ENCODE results near the gene RNFT2. TPM values are rescaled to one million over a fixed set of nuclear protein-coding genes. Genes with fewer than 3 reads are reported as not detected.

The RNFT2 gene
- total and polyA plus RNA-seq, 2 donors from 2014 or later: 4.3 to 6.8 TPM

DNA sequence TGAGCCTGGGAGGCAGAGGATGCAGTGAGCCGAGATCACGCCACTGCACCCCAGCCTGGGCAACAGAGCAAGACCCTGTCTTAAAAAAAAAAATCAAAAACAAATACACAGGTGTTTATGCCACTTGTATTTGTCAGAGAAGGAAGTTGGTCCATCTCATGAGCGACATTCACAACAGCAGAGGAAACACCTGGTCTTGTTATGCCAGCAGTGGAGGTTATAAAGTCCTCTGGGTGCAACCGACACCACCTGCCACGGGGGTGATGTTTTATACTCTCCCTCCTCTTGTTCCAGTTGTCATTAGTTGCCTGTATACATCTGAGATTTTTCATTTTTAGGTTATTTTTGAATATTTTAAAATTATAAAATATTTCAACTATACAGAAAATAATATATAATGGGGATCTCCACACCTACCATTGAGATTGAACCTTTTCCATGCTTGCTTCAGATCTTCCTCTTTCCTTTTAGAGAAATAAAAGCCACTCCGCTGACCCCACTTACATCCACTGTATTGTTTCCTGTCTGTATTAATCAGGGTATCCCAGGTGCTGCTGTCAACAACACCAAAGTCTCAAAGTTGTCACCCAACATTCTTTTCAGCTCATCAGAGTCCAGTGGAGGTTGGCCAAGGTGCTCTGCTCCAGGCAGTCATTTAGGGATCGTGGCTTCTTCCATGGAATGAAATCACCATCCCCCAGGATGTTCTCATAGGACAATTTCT lies 65.1 kb downstream of the RNFT2 start:
- FAIRE-seq: no peak
- DNase-seq: no peak
- H3K27ac ChIP-seq (ENCODE audit: low read depth in 2 of 2, low read length in 2 of 2): no peak overlapping the region
- no peak for TF ChIP-seq CTCF (IDR thresholded peaks at IDR 0.05; ENCODE audit: borderline replicate concordance, extremely low read depth, insufficient read depth)
- intact Hi-C loops (cut with DNase I): no loop called here
- H3K9me3 ChIP-seq (ENCODE audit: control insufficient read depth in 2 of 3, insufficient read depth in 1 of 3, low read length in 3 of 3): peaks cover 0 to 6% (median 0%) of the 10 kb centered on the region in 3 donors
- H3K36me3 ChIP-seq (ENCODE audit: control insufficient read depth in 2 of 3, insufficient read depth in 3 of 3, low read length in 3 of 3): no peaks in the 10 kb centered on the region
- H3K4me1 ChIP-seq (ENCODE audit: control insufficient read depth in 2 of 3, insufficient read depth in 2 of 3, low read depth in 1 of 3, low read length in 3 of 3): no peaks in the 10 kb centered on the region
- H3K9ac ChIP-seq (ENCODE audit: low read length in 3 of 3): no peak overlapping the region
- H3K27me3 ChIP-seq (ENCODE audit: control insufficient read depth, insufficient read depth, low read length): no peaks in the 10 kb centered on the region
- no peak overlapping the region for H3K4me3 ChIP-seq (ENCODE audit: low read length in 3 of 3)

GRCh38 chr12:116804051-116804450 lies 65.9 kb downstream of the RNFT2 start:
- no peak for FAIRE-seq
- TF ChIP-seq CTCF (IDR thresholded peaks at IDR 0.05; ENCODE audit: borderline replicate concordance, extremely low read depth, insufficient read depth): no peak
- H3K4me1 ChIP-seq (ENCODE audit: control insufficient read depth in 2 of 3, insufficient read depth in 2 of 3, low read depth in 1 of 3, low read length in 3 of 3): no peaks in the 10 kb centered on the region
- H3K36me3 ChIP-seq (ENCODE audit: control insufficient read depth in 2 of 3, insufficient read depth in 3 of 3, low read length in 3 of 3): no peaks in the 10 kb centered on the region
- no peak for DNase-seq
- H3K9ac ChIP-seq (ENCODE audit: low read length in 3 of 3): no peak overlapping the region
- H3K27ac ChIP-seq (ENCODE audit: low read depth in 2 of 2, low read length in 2 of 2): no peak overlapping the region
- intact Hi-C loops (cut with DNase I): no loop called here
- peaks cover 0 to 1% (median 0%) of the 10 kb centered on the region in 3 donors for H3K9me3 ChIP-seq (ENCODE audit: control insufficient read depth in 2 of 3, insufficient read depth in 1 of 3, low read length in 3 of 3)
- H3K4me3 ChIP-seq (ENCODE audit: low read length in 3 of 3): no peak overlapping the region
- no peaks in the 10 kb centered on the region for H3K27me3 ChIP-seq (ENCODE audit: control insufficient read depth, insufficient read depth, low read length)

- Histone ChIP-seq H3K9me3 (ENCODE audit: control insufficient read depth in 2 of 3, insufficient read depth in 1 of 3, low read length in 3 of 3) (no peaks in the 10 kb centered on the region), H3K9ac (ENCODE audit: low read length in 3 of 3) (no peak overlapping the region), H3K27me3 (ENCODE audit: control insufficient read depth, insufficient read depth, low read length) (no peaks in the 10 kb centered on the region), H3K4me1 (ENCODE audit: control insufficient read depth in 2 of 3, insufficient read depth in 2 of 3, low read depth in 1 of 3, low read length in 3 of 3) (no peaks in the 10 kb centered on the region), H3K4me3 (ENCODE audit: low read length in 3 of 3) (no peak overlapping the region), H3K27ac (ENCODE audit: low read depth in 2 of 2, low read length in 2 of 2) (no peak overlapping the region), H3K36me3 (ENCODE audit: control insufficient read depth in 2 of 3, insufficient read depth in 3 of 3, low read length in 3 of 3) (no peaks in the 10 kb centered on the region)
- intact Hi-C loops (cut with DNase I): no loop called here
- DNase-seq (no peak), FAIRE-seq (no peak)
- TF ChIP-seq CTCF (IDR thresholded peaks at IDR 0.05; ENCODE audit: borderline replicate concordance, extremely low read depth, insufficient read depth): no peak
Observed at GRCh38 chr12:116806845-116807440, 68.8 kb downstream of the RNFT2 start.

All from kidney (tissue), 14 donors.